Endothelial cell of umbilical vein (primary cell): ENCODE data around the gene COPB1. TPM values are rescaled to one million over a fixed set of nuclear protein-coding genes. Genes with fewer than 3 reads are reported as not detected.

ENCODE experiments used
- BruUV-seq: library from RNA; stranded (reverse); fragments of 400-500 nt; replicated peaks from 2 replicates; lab custom pipeline; 2021; lab: Mats Ljungman, UMichigan
- CTCF ChIA-PET: fragments of 300-600, 350-600 bp; sonication (Branson Sonifier 250); formaldehyde crosslinking; loops from one replicate; lab custom pipeline; 2021; ENCODE audit warnings: antibody characterized with exemption, inconsistent platforms; lab: Charles Lee
- POLR2A ChIA-PET: fragments of 300-600, 350-600 bp; sonication (Branson Sonifier 250); formaldehyde crosslinking; loops from one replicate; lab custom pipeline; 2021; ENCODE audit warnings: antibody characterized with exemption, inconsistent platforms; lab: Charles Lee
- DNase-seq: peaks from one replicate; pipeline ENCODE4 v3.0.0-alpha.2; 2011; ENCODE audit warnings: low read depth, low spot score
- FAIRE-seq: peaks from 2 replicates; lab custom pipeline; 2011; peaks lifted over from hg19 to GRCh38; lab: Jason Lieb, UNC
- H2AFZ ChIP-seq: 2 replicates; pipeline ENCODE4 v1.6.0; 2012; ENCODE audit warnings: low read depth, low read length, control low read depth, inconsistent platforms
- H3K27ac ChIP-seq: 2 replicates; pipeline ENCODE4 v1.5.1; 2011; ENCODE audit warnings: low read depth, mild to moderate bottlenecking, control low read depth, low read length, moderate library complexity; ENCODE audit not compliant: insufficient read depth
- H3K27me3 ChIP-seq, 2 experiments: 2 replicates each; pipeline versions ENCODE4 v1.6.0 to v1.6.1; 2011; ENCODE audit warnings: low read length in 2 of 2, mixed read lengths in 1 of 2; ENCODE audit not compliant: control insufficient read depth in 2 of 2, insufficient read depth in 2 of 2
- H3K36me3 ChIP-seq, 2 experiments: 2 replicates in 1 of 2; 3 replicates in 1 of 2; pipeline ENCODE4 v1.5.1; 2011; ENCODE audit warnings: low read length in 2 of 2, mild to moderate bottlenecking in 1 of 2, moderate library complexity in 1 of 2; ENCODE audit not compliant: control insufficient read depth in 2 of 2, insufficient read depth in 2 of 2; ENCODE audit errors: extremely low read depth in 1 of 2
- H3K4me1 ChIP-seq: 3 replicates; pipeline ENCODE4 v1.5.1; 2011; ENCODE audit warnings: mild to moderate bottlenecking, low read length; ENCODE audit not compliant: control insufficient read depth, insufficient read depth; ENCODE audit errors: extremely low read depth
- H3K4me2 ChIP-seq: 2 replicates; pipeline ENCODE4 v1.6.1; 2011; ENCODE audit warnings: low read length, control low read depth, mixed read lengths; ENCODE audit not compliant: insufficient read depth
- H3K4me3 ChIP-seq, 3 experiments: fragments of 200-600 bp in 1 of 3; sonication (generic), shearing (Covaris generic) in 1 of 3; replicated peaks in 1 of 3; 2 replicates each; pipeline ENCODE4 v1.5.1; 2011 to 2016; ENCODE audit warnings: control low read depth in 3 of 3, low read length in 3 of 3, mild to moderate bottlenecking in 2 of 3, inconsistent platforms in 1 of 3, low read depth in 1 of 3, moderate library complexity in 1 of 3; ENCODE audit not compliant: insufficient read depth in 1 of 3
- H3K79me2 ChIP-seq: 2 replicates; pipeline ENCODE4 v1.6.0; 2012; ENCODE audit warnings: low read length, inconsistent platforms; ENCODE audit not compliant: control insufficient read depth, insufficient read depth
- H3K9ac ChIP-seq: replicated peaks from 2 replicates; pipeline ENCODE3; 2011; ENCODE audit warnings: low read length, control low read depth; ENCODE audit not compliant: insufficient read depth; ENCODE audit errors: extremely low read depth
- H3K9me1 ChIP-seq: replicated peaks from 3 replicates; pipeline ENCODE4 v1.6.0; 2011; ENCODE audit warnings: mild to moderate bottlenecking, low read length; ENCODE audit not compliant: control insufficient read depth, insufficient read depth; ENCODE audit errors: extremely low read depth
- H3K9me3 ChIP-seq: replicated peaks from 2 replicates; pipeline ENCODE4 v1.5.1; 2012; ENCODE audit warnings: low read length, inconsistent platforms; ENCODE audit not compliant: control insufficient read depth, insufficient read depth
- H4K20me1 ChIP-seq: replicated peaks from 2 replicates; pipeline ENCODE3; 2011; ENCODE audit warnings: mild to moderate bottlenecking, low read length; ENCODE audit not compliant: control insufficient read depth, insufficient read depth; ENCODE audit errors: extremely low read depth
- EZH2 ChIP-seq: IDR thresholded peaks from 2 replicates; pipeline ENCODE4 v1.6.1; 2012; ENCODE audit warnings: borderline replicate concordance, low read depth, mild to moderate bottlenecking, moderate library complexity, low read length, inconsistent platforms; ENCODE audit not compliant: severe bottlenecking
- FOS ChIP-seq: IDR thresholded peaks from 2 replicates; pipeline ENCODE4 v1.6.1; 2011; ENCODE audit warnings: mild to moderate bottlenecking, low read length, moderate library complexity, borderline replicate concordance; ENCODE audit not compliant: insufficient read depth
- GATA2 ChIP-seq: IDR thresholded peaks from 2 replicates; pipeline ENCODE4 v1.7.0; 2011; ENCODE audit warnings: low read depth, mild to moderate bottlenecking, moderate library complexity, mixed read lengths, low read length; ENCODE audit not compliant: insufficient read length, insufficient read depth
- POLR2A ChIP-seq: IDR thresholded peaks from 2 replicates; pipeline ENCODE4 v1.6.1; 2012; ENCODE audit warnings: low read depth, mild to moderate bottlenecking, control low read depth, low read length
- dilution Hi-C: fragments of 300-500 bp; cut with MboI; formaldehyde crosslinking; loops from one replicate; pipeline ENCODE4 v1.15.0; 2019; ENCODE audit warnings: low sequenced_read_pairs; ENCODE audit not compliant: extremely low pct_ligation_motif_present
- intact Hi-C: fragments of 100-400 bp; cut with micrococcal nuclease; formaldehyde crosslinking; loops from one replicate; pipeline ENCODE4 v1.10.0; 2022
- polyA plus RNA-seq, 4 experiments: library from polyadenylated mRNA; depleted of rRNA in 3 of 4; stranded (reverse) in 3 of 4; unstranded in 1 of 4; fragments of >200 nt; gene quantifications; 2 replicates each; pipeline versions ENCODE4 v1.2.1 to v1.2.3, GENCODE V29; 2011 to 2012; ENCODE audit warnings: missing spikeins in 1 of 4
- total RNA-seq: library from RNA; stranded (reverse); gene quantifications from 2 replicates; pipeline ENCODE4 v1.2.3, GENCODE V29; 2021
- TF ChIP-seq, protein P1 (sequence below), 2 donors: IDR thresholded peaks; 1 replicate in 1 of 2; 2 replicates in 1 of 2; pipeline ENCODE4 v1.5.1; 2011; ENCODE audit warnings: low read length in 2 of 2, mild to moderate bottlenecking in 2 of 2, moderate library complexity in 2 of 2, control low read depth in 1 of 2, inconsistent platforms in 1 of 2, low read depth in 1 of 2; ENCODE audit not compliant: insufficient read depth in 1 of 2; ENCODE audit errors: extremely low read depth in 1 of 2

The COPB1 gene
- total and polyA plus RNA-seq, 2 donors (not counting 3 experiments of a cell fraction or from before 2014, with no cell fraction given) = 61.1 to 145 TPM

DNA sequence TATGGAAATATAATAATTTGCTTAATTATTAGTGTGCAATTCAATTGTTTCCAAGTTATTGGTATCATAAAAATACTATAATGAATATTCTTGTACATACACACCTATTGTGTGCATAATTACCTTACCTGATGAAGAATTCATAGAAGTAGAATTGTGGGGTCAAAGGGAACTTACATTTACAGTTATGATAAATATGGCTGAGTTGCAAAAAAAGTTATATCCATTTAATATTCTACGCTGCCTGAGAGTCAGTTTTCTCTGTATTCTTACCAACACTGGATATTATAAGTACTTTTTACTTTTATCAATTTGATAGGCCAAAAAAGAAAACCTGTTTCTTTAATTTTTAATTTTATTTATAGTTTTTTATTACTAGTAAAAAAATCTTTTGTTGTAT is 22.6 kb upstream of the COPB1 start:
- no peak for FAIRE-seq
- peaks cover 22% of the 10 kb centered on the region for H3K79me2 ChIP-seq
- no peak overlapping the region for H3K4me2 ChIP-seq
- dilution Hi-C loops (no loop called here), intact Hi-C loops (loop anchor here (5.0 kb wide), 1 partner anchor 385 kb away; no protein-coding TSS in a partner anchor)
- H3K4me1 ChIP-seq = peaks cover 15% of the 10 kb centered on the region
- no peak overlapping the region for H3K9ac ChIP-seq
- no peak overlapping the region for H2AFZ ChIP-seq
- H3K4me3 ChIP-seq = no peak overlapping the region
- H4K20me1 ChIP-seq = peaks cover 3% of the 10 kb centered on the region
- no peak for DNase-seq
- H3K9me1 ChIP-seq = no peaks in the 10 kb centered on the region
- no peak overlapping the region for H3K27ac ChIP-seq
- ChIA-PET POLR2A (no interaction called here), CTCF (interaction anchor here (1.3 to 1.7 kb wide), 2 partner anchors 12 to 267 kb away, joined by 4 to 9 read pairs; no protein-coding TSS in a partner anchor)
- TF ChIP-seq POLR2A (no peak), FOS (no peak), GATA2 (no peak)
- no TSS peak for BruUV-seq
- H3K9me3 ChIP-seq = no peaks in the 10 kb centered on the region
- no peaks in the 10 kb centered on the region for H3K27me3 ChIP-seq
- peaks cover 0 to 8% of the 10 kb centered on the region in 2 experiments for H3K36me3 ChIP-seq

DNA sequence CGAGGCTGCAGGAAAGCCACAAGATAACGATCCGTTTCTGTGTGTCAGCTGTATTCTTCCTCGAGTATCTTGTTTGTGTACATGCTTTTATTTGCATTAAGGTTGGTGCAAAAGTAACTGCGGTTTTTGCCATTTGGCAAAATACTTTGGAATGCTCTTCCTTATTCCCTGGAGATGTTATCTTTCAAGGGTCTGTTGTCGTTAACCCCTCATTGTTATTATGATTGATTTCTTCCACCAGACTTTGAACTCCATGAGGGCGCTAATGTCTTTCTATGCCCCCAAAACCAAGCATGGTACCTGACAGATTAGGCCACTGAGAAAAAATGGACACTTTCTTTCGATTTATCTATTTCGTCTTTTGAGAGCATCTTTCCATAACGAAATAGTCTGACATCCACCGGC is 21.1 kb upstream of the COPB1 start:
- Histone ChIP-seq H2AFZ (peak overlapping the region; percentile 100), H3K4me1 (peaks cover 15% of the 10 kb centered on the region), H3K79me2 (peaks cover 28% of the 10 kb centered on the region), H4K20me1 (peaks cover 3% of the 10 kb centered on the region), H3K27me3 (no peaks in the 10 kb centered on the region), H3K36me3 (peaks cover 4 to 12% of the 10 kb centered on the region in 2 experiments), H3K4me3 (peak overlapping the region; percentile 86 to 97 (median 88)), H3K9me1 (no peaks in the 10 kb centered on the region), H3K4me2 (peak overlapping the region; percentile 99), H3K9me3 (no peaks in the 10 kb centered on the region), H3K9ac (peak overlapping the region; percentile 99), H3K27ac (peak overlapping the region; percentile 97)
- no TSS peak for BruUV-seq
- POLR2A ChIA-PET = no interaction called here
- CTCF ChIA-PET = interaction anchor here (0.9 to 1.7 kb wide), 2 partner anchors 32 to 387 kb away, joined by 3 to 8 read pairs; no protein-coding TSS in a partner anchor
- FAIRE-seq (no peak), DNase-seq (no peak)
- TF ChIP-seq, protein P1, sequence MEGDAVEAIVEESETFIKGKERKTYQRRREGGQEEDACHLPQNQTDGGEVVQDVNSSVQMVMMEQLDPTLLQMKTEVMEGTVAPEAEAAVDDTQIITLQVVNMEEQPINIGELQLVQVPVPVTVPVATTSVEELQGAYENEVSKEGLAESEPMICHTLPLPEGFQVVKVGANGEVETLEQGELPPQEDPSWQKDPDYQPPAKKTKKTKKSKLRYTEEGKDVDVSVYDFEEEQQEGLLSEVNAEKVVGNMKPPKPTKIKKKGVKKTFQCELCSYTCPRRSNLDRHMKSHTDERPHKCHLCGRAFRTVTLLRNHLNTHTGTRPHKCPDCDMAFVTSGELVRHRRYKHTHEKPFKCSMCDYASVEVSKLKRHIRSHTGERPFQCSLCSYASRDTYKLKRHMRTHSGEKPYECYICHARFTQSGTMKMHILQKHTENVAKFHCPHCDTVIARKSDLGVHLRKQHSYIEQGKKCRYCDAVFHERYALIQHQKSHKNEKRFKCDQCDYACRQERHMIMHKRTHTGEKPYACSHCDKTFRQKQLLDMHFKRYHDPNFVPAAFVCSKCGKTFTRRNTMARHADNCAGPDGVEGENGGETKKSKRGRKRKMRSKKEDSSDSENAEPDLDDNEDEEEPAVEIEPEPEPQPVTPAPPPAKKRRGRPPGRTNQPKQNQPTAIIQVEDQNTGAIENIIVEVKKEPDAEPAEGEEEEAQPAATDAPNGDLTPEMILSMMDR (IDR thresholded peaks at IDR 0.05; ENCODE audit: extremely low read depth in 1 of 2, insufficient read depth in 1 of 2, low read depth in 1 of 2, low read length in 2 of 2) = no peak
- no peak for TF ChIP-seq EZH2
- TF ChIP-seq GATA2 = peak; percentile 73
- intact Hi-C loops = loop anchor here (1.0 to 5.0 kb wide), 4 partner anchors 21 to 387 kb away; partner anchors contain the start of gene COPB1
- dilution Hi-C loops = no loop called here
